B cell (primary cell): ENCODE measurements around the gene PRKN.

ENCODE experiments used
- CTCF ChIP-seq: fragments of 200-600 bp; IDR thresholded peaks from one replicate; pipeline ENCODE4 v1.8.0; 2022; ENCODE audit warnings: antibody characterized with exemption, mild to moderate bottlenecking
- EZH2 ChIP-seq: IDR thresholded peaks from 2 replicates; pipeline ENCODE4 v1.6.1; 2012; ENCODE audit warnings: borderline replicate concordance, low read depth, mild to moderate bottlenecking, moderate library complexity, low read length; ENCODE audit not compliant: insufficient read depth, poor library complexity, severe bottlenecking

- no peak for TF ChIP-seq CTCF
- no peak for TF ChIP-seq EZH2
These were observed 306.6 kb downstream of the PRKN start for GRCh38 chr6:162421004-162421403.
